Fibroblast of lung (primary cell): ENCODE data around the gene NMNAT2.

Experiments
- EZH2 ChIP-seq: IDR thresholded peaks from 2 replicates; pipeline ENCODE4 v1.5.1; 2012; ENCODE audit warnings: low read length, control low read depth, mild to moderate bottlenecking; ENCODE audit errors: missing control alignments
- TF ChIP-seq, protein P1 (sequence below), 2 donors: IDR thresholded peaks in 1 of 2; conservative IDR thresholded peaks in 1 of 2; 1 replicate in 1 of 2; 2 replicates in 1 of 2; pipeline ENCODE4 v1.5.1; 2011 to 2012; ENCODE audit warnings: low read length in 2 of 2, control low read depth in 1 of 2, inconsistent platforms in 1 of 2, low read depth in 1 of 2, mild to moderate bottlenecking in 1 of 2

DNA sequence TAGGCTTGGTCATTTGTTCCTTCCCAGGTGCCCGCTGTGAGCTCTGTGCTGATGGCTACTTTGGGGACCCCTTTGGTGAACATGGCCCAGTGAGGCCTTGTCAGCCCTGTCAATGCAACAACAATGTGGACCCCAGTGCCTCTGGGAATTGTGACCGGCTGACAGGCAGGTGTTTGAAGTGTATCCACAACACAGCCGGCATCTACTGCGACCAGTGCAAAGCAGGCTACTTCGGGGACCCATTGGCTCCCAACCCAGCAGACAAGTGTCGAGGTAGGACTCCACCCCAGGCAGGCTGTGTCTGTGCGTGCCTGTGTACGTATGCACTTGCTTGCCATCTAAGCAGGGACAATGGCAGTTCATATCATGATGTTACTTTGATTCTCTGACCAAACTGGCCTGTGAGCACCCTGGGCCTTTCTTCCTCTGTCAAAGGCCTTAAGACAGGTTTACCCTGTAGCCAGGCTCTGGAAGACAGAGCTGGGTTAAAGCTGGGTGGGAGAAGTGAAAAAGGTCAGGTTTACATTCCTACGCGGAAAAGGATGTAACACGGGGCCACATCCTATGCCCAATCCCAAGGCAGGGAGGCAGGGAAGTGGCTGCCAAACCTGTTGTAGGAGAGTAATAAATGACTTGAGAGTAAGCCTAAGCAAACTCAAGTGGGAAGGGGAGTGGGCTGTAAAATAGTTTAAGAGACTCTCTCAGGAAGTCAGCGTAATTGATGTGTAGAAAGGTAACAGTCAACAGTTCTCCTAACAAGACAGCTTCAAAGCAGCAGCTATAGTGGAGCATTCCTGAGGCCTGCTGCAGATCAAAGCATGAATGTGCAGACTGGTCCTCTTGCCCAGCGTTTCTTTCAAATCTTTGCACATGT, 189.6 kb downstream of the NMNAT2 start:
- TF ChIP-seq, protein P1, sequence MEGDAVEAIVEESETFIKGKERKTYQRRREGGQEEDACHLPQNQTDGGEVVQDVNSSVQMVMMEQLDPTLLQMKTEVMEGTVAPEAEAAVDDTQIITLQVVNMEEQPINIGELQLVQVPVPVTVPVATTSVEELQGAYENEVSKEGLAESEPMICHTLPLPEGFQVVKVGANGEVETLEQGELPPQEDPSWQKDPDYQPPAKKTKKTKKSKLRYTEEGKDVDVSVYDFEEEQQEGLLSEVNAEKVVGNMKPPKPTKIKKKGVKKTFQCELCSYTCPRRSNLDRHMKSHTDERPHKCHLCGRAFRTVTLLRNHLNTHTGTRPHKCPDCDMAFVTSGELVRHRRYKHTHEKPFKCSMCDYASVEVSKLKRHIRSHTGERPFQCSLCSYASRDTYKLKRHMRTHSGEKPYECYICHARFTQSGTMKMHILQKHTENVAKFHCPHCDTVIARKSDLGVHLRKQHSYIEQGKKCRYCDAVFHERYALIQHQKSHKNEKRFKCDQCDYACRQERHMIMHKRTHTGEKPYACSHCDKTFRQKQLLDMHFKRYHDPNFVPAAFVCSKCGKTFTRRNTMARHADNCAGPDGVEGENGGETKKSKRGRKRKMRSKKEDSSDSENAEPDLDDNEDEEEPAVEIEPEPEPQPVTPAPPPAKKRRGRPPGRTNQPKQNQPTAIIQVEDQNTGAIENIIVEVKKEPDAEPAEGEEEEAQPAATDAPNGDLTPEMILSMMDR (conservative IDR thresholded peaks at IDR 0.05 in 1 of 2, IDR thresholded peaks at IDR 0.05 in 1 of 2; ENCODE audit: low read depth in 1 of 2, low read length in 2 of 2): no peak
- TF ChIP-seq EZH2: no peak
